Activated T-helper 1 cell treated with Interleukin-2 at 50 U/mL for 16 hours (primary cell): ENCODE results near the gene C11orf91.
A peak's percentile ranks its signal among the peaks of the same experiment; 100 is the strongest.
"Not testable (repeated sequence)": the region's sequence is repeated elsewhere in the genome, so short reads cannot be mapped to it uniquely, and the experiment has no call there.

Experiments used
- DNase-seq: peaks from one replicate; pipeline ENCODE4 v3.0.0-alpha.2; 2020; ENCODE audit warnings: low read depth

Gene C11orf91

GRCh38 chr11:33700502-33701271 lies at the start of gene C11orf91:
C11orf91 (minus strand) TSS chr11:33700826; CDS start chr11:33700740, 86 bp downstream.
- peak; percentile 86 for DNase-seq

GRCh38 chr11:33747979-33748378 lies 47.4 kb upstream of the C11orf91 start:
- no peak for DNase-seq

GRCh38 chr11:33743291-33743690 lies 42.7 kb upstream of the C11orf91 start:
- DNase-seq = no peak

GRCh38 chr11:33742249-33742851 lies 41.7 kb upstream of the C11orf91 start:
- DNase-seq = no peak

- DNase-seq = no peak
Observed at GRCh38 chr11:33741806-33742205, 41.2 kb upstream of the C11orf91 start.

GRCh38 chr11:33737362-33737821 lies 36.8 kb upstream of the C11orf91 start:
- DNase-seq = no peak

GRCh38 chr11:33736148-33736812 lies 35.7 kb upstream of the C11orf91 start, which contains the start of gene CD59:
CD59 (minus strand) TSS chr11:33736423; CDS start chr11:33722445, 13,978 bp downstream.
- DNase-seq = peak; percentile 84

- peak; percentile 18 for DNase-seq
Observed at GRCh38 chr11:33735271-33736147, 34.9 kb upstream of the C11orf91 start.

GRCh38 chr11:33734441-33735270 lies 34.0 kb upstream of the C11orf91 start:
- no peak for DNase-seq

GRCh38 chr11:33733980-33734379 lies 33.4 kb upstream of the C11orf91 start:
- no peak for DNase-seq

GRCh38 chr11:33731723-33732531 lies 31.3 kb upstream of the C11orf91 start:
- DNase-seq = no peak

GRCh38 chr11:33730716-33731115 lies 30.1 kb upstream of the C11orf91 start:
- DNase-seq = no peak

- DNase-seq = not testable (repeated sequence)
Observed at GRCh38 chr11:33729072-33729664, 28.5 kb upstream of the C11orf91 start.

- DNase-seq = not testable (repeated sequence)
Observed at GRCh38 chr11:33727539-33727938, 26.9 kb upstream of the C11orf91 start.

GRCh38 chr11:33725496-33725895 lies 24.9 kb upstream of the C11orf91 start:
- DNase-seq = no peak

GRCh38 chr11:33724644-33725035 lies 24.0 kb upstream of the C11orf91 start:
- DNase-seq = no peak

GRCh38 chr11:33723238-33723881 lies 22.7 kb upstream of the C11orf91 start:
- no peak for DNase-seq

- DNase-seq = no peak
Observed at GRCh38 chr11:33722590-33723234, 22.1 kb upstream of the C11orf91 start.

GRCh38 chr11:33721984-33722383 lies 21.4 kb upstream of the C11orf91 start:
- DNase-seq = no peak
